Measurements from ENCODE around the gene VPS50.
"Not testable (repeated sequence)": the region's sequence is repeated elsewhere in the genome, so short reads cannot be mapped to it uniquely, and the experiment has no call there.

VPS50 gene

GRCh38 chr7:93238748-93239147 lies 6.6 kb downstream of the VPS50 start:
- no peak for DNase-seq (ENCODE audit: low read depth)

DNA sequence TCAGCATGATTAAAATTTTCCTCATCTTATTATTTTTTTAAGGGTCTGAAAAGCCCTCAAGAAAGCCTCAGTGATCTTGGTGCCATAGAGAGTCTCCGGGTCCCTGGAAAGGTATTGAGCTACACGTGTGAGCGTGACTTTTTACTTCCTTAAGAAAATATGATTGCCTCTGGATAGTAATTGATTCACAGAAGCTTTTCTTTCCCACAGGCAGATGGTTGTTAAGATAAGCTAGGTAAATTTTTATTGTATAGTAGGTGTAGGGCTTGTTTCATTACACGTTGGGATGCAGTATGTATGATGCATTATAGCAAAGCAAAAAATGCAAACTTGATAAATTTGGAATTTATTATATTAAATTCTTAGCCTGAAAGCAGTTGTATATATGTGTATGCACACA lies 7.7 kb downstream of the VPS50 start:
- no peak for DNase-seq (ENCODE audit: low read depth)

DNA sequence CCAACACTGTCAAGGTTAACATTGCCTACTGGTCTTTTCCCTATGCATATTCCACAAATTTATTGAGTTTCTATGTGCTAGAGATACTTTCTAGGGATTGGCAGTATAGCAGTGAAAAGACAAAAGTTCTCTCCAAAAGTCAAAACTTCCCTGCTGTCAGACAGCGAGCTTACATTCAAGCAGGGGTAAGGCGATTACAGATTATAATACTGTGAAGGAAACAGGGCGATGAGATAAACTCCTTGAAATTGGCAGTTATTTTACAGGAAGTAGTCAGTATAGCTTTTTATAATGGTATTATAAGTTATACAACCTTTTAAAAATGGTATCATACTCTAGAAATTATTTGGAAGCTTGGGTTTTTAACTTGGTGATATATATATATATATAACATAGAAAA lies 9.9 kb downstream of the VPS50 start:
- DNase-seq (ENCODE audit: low read depth): no peak

DNA sequence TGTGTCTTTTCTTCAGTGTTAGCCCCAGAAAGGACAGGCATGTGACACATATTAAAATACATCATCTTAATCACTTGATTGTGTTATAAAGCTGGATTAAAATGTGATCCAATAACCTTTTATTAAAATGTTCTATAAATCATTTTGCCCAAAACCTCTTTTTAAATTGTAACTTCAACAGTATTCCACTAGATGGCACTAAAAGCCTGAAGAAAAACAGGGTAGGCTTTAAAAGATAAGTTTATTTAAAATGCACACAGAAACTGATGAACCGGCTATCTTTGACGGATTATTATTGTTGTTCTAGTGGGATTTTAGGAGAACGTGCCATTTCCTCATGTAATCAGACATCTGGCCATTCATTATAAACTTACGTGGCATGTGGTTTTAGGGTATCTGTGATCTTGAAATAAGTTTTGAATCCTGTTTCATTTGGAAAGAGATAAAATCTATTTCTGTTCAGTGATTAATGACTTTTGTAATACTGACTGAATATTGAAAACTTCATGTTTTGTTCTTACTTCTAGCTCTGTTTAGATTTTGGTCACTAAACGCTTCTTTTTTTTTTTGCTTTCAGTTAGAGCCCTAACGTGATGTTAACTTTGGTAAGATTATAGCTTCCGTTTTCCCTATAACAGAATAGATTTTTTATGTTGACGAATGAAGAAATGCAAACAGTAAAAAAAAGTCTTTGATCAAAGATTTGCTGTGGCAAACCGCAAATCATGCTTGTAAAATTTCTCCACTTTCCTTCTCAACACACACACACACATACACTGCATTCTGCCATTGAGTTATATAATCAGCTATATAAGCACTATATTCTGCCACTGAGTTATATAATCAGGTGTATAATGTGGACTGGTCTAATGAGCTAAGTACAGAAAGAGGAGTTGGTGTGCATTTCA lies 13.6 kb downstream of the VPS50 start:
- DNase-seq (ENCODE audit: low read depth): peak; percentile 28

GRCh38 chr7:93249491-93250148 lies 17.5 kb downstream of the VPS50 start:
- peak; percentile 75 for DNase-seq (ENCODE audit: low read depth)

- DNase-seq (ENCODE audit: low read depth): no peak
These were observed 26.5 kb downstream of the VPS50 start for GRCh38 chr7:93258661-93259060.

GRCh38 chr7:93262535-93262934 lies 30.4 kb downstream of the VPS50 start:
- no peak for DNase-seq (ENCODE audit: low read depth)

DNA sequence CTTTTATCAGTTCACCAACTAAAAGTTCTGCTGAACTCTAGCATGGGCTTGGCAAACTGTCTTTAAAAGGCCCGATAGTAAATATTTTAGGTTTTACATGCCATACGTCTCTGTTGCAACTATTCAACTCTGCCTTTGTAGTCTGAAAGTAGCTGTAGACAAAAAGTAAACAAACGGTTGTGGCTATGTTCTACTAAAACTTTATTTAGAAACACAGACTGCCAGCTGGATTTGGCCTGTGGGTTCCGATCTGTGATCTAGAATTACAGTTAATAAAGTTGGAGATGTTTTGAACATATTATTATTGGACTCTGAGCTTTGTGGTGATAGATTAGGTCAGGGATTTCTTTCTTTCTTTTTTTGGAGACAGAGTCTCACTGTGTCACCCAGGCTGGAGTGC lies 33.1 kb downstream of the VPS50 start:
- DNase-seq (ENCODE audit: low read depth): no peak

GRCh38 chr7:93279541-93279940 lies 47.4 kb downstream of the VPS50 start:
- no peak for DNase-seq (ENCODE audit: low read depth)

- peak; percentile 32 for DNase-seq (ENCODE audit: low read depth)
These were observed 52.7 kb downstream of the VPS50 start for GRCh38 chr7:93284908-93285307.

DNA sequence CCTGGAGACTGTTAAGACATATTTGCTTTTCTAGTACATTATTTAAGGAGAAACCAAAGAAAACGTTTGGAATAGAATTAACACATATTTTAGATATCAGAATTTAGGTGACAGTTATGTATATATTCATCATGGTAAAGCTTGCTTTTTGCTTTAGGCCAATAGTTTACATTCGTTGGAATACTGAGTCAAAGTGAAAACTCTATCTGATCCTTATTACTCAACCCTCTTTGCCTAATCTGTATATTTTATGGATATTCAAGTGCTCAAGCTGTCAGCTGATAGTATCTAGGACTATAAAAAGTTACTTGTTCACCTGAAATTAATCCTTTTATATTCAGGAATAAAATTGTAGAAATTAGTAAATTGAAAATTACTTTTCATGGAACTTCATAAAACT lies 61.1 kb downstream of the VPS50 start:
- no peak for DNase-seq (ENCODE audit: low read depth)

- DNase-seq (ENCODE audit: low read depth): no peak
These were observed 66.0 kb downstream of the VPS50 start for GRCh38 chr7:93298206-93298605.

- peak; percentile 65 for DNase-seq (ENCODE audit: low read depth)
These were observed 66.5 kb downstream of the VPS50 start for GRCh38 chr7:93298671-93299070.

- no peak for DNase-seq (ENCODE audit: low read depth)
These were observed 69.6 kb downstream of the VPS50 start for GRCh38 chr7:93301736-93302135.

DNA sequence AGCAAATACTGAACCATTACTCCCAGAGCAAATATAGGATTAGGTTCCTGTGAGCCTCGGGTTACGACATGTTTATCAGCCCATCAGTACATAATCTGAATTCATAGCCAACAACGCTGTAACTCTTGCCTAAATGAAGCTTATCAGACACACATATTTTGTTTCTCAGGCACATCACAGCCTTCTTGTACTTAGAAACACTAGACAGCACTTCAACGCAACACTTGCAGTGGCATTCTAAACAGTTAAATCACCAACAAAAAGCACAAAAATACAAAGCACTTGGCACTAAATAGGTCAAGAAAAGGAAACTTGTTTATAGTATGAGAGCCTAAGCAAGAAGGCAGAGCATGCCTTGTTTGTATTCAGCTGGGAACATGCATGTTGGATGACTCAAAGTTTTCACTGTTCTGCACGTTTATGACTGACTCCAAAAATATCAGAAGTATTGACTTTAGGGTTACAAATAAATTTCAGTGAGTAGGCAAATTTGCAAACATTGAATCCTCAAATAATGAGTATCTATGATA lies 75.0 kb downstream of the VPS50 start:
- peak; percentile 93 for DNase-seq (ENCODE audit: low read depth)

DNA sequence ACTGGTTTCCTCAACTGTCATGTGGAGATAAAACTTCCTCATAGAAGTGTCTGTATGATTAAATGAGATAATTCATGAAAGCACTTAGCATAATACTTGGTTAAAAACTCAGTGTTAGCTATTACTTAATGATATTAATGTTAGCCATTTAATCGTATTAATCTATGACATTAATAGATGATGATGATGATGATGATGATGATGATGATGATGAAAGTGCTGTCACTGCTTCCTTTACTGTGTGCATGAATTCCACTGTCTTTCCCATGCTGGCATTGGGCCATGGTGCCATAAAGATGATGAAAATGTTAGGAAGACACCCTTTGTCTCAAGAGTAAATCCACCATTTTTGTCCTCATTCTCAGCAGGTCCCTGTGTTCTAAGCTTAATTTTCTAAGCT lies 75.8 kb downstream of the VPS50 start:
- no peak for DNase-seq (ENCODE audit: low read depth)

DNA sequence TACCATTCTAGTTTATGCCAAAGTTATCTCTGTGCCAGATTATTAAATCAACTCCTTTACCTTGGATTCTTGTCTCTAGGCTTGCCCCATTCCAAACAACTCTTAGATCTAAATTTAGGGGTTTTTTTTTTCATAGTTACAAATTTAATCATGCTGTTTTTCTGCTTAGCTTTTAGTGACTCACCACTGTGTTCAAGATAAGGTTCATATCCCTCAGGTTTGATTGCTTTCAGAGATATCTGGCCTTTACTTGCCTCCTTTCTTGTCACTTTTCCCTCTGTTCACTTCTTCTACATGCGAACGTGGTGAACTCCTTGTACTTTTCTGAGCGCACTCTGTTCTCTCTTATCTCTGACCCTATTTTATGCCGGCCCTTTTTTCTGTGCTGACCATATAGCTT lies 78.2 kb downstream of the VPS50 start:
- DNase-seq (ENCODE audit: low read depth): peak; percentile 63

- DNase-seq (ENCODE audit: low read depth): no peak
These were observed 82.3 kb downstream of the VPS50 start for GRCh38 chr7:93314449-93314848.

GRCh38 chr7:93315896-93316295 lies 83.7 kb downstream of the VPS50 start:
- DNase-seq (ENCODE audit: low read depth): no peak

DNA sequence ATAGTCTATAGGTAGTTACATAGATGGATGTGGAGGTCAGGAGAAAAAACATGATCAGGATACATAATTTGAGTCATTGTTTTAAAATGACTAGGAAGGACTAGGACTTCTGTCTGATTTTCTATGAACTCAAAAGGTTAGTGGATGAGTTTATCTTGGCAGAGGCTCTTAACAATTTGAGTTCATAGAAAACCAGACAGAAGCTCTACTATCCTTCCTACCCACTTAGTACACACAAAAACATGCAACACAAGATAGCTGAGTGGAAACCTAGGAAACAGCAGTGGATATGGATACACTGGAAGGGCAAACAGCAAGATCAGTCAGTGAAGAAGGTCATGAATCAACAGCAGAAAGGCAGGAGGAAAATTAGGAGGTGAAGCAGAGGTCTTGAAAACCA lies 84.6 kb downstream of the VPS50 start:
- no peak for DNase-seq (ENCODE audit: low read depth)

DNA sequence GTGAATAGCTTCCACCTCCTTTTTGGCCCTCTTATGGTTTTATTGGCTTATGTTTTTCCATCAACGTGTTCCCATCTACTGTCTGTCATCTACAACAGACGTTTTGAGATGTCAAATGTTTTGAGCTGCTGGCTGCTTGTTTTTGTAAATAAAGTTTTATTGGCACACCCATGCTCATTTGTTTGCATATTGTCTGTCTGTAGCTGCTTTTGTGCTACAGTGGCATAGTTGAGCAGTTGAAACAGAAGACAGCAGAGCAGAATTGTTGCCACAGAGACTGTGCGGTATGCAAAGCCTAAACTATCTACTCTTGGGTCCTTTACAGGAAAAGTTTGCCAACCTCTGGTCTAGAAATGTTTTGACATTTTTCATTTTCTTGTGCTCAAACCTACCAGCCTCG lies 88.7 kb downstream of the VPS50 start:
- DNase-seq (ENCODE audit: low read depth): no peak

DNA sequence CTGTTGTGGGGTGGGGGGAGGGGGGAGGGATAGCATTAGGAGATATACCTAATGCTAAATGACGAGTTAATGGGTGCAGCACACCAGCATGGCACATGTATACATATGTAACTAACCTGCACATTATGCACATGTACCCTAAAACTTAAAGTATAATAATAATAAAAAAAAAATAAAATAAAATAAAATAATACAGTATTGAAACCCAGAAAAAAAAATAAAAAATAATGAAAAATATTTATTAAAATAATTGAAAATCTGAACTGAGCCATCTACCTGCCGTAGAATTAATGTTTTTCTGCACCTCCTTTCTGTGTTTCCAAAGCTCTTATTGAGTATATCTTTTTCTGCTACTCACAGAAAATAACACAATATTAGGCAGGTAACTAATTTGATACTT lies 94.1 kb downstream of the VPS50 start:
- not testable (repeated sequence) for DNase-seq (ENCODE audit: low read depth)

DNA sequence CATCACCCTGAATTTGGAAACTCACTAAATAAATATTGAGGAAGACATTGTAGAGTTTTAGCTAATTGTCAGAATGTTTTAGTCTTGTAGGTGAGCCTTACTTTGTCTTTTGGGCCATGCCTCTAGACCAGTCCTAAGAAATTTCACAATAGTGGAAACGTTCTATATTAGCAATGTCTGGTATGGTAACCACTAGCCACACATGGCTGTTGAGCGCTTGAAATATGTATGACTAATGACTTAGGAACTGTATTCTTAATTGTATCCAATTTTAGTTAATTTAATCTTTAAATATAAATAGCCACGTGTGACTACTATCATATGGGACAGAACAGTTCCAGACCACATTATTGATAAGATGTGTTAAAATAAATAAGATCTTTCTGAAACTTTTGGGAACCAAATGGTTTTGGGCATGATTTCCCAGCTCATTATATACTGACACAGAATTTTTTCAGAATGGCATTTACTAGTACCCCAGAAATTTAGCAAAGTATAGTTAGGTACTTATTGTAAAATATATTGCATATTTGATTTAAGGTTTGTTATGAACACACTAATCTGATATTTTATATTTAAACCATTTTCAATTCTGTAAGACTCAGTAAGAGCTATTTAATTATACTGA lies 95.0 kb downstream of the VPS50 start:
- peak; percentile 92 for DNase-seq (ENCODE audit: low read depth)

Measured in amniotic epithelial cell (primary cell).